SK-N-SH treated with all-trans-retinoic acid at 6 μM for 48 hours (cell line): Measurements from ENCODE around the gene ACSL6.
"Not testable (repeated sequence)": the region's sequence is repeated elsewhere in the genome, so short reads cannot be mapped to it uniquely, and the experiment has no call there.

Experiments used
- ARNTL ChIP-seq: fragments of 450-650 bp; formaldehyde crosslinking; IDR thresholded peaks from 2 replicates; pipeline ENCODE4 v1.5.0; 2020; ENCODE audit warnings: low read depth, mild to moderate bottlenecking, moderate library complexity, borderline replicate concordance
- CREB5 ChIP-seq: fragments of 250-450 bp; sonication (Bioruptor Pico); IDR thresholded peaks from 2 replicates; pipeline ENCODE4 v1.5.1; 2020; ENCODE audit warnings: low read depth, mild to moderate bottlenecking, moderate library complexity
- CSDC2 ChIP-seq: fragments of 250-450 bp; sonication (Bioruptor Pico); IDR thresholded peaks from 2 replicates; pipeline ENCODE4 v1.5.0; 2020; ENCODE audit warnings: mild to moderate bottlenecking, moderate library complexity
- ISL1 ChIP-seq: fragments of 250-450 bp; sonication (Bioruptor Pico); IDR thresholded peaks from 2 replicates; pipeline ENCODE4 v2.1.2; 2022; ENCODE audit warnings: mild to moderate bottlenecking, moderate library complexity
- RARB ChIP-seq: fragments of 250-450 bp; sonication (Bioruptor Pico); IDR thresholded peaks from 2 replicates; pipeline ENCODE4 v1.8.0; 2021; ENCODE audit warnings: mild to moderate bottlenecking, moderate library complexity
- TOX ChIP-seq: fragments of 250-450 bp; sonication (Bioruptor Pico); IDR thresholded peaks from 2 replicates; pipeline ENCODE4 v1.8.0; 2021; ENCODE audit warnings: mild to moderate bottlenecking, moderate library complexity, borderline replicate concordance
- ZFP30 ChIP-seq: fragments of 450-650 bp; formaldehyde crosslinking; IDR thresholded peaks from 2 replicates; pipeline ENCODE4 v1.5.0; 2022; ENCODE audit warnings: mild to moderate bottlenecking, moderate library complexity
- TF ChIP-seq, protein P1 (sequence below): fragments of 250-450 bp; sonication (Bioruptor Pico); IDR thresholded peaks from 2 replicates; pipeline ENCODE4 v1.8.0; 2020; ENCODE audit warnings: mild to moderate bottlenecking, moderate library complexity, borderline replicate concordance
- TF ChIP-seq, protein P2 (sequence below): fragments of 250-450 bp; sonication (Bioruptor Pico); IDR thresholded peaks from 2 replicates; pipeline ENCODE4 v1.8.0; 2021; ENCODE audit warnings: low read depth, mild to moderate bottlenecking, moderate library complexity, borderline replicate concordance

DNA sequence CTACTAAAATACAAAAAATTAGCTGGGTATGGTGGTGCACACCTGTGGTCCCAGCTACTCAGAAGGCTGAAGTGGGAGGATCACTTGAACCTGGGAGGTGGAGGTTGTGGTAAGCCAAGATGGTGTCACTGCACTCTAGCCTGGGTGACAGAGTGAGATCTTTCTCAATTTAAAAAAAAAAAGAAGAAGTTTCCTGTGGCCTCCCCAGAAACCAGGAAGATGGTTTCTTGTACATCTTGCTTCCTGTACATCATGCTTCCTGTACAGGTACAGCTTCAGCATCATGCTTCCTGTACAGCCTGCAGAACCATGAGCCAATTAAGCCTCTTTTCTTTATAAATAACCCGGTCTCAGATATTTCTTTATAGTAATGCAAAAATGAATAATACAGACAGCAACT lies 109.2 kb downstream of the ACSL6 start:
- TF ChIP-seq, protein P1, sequence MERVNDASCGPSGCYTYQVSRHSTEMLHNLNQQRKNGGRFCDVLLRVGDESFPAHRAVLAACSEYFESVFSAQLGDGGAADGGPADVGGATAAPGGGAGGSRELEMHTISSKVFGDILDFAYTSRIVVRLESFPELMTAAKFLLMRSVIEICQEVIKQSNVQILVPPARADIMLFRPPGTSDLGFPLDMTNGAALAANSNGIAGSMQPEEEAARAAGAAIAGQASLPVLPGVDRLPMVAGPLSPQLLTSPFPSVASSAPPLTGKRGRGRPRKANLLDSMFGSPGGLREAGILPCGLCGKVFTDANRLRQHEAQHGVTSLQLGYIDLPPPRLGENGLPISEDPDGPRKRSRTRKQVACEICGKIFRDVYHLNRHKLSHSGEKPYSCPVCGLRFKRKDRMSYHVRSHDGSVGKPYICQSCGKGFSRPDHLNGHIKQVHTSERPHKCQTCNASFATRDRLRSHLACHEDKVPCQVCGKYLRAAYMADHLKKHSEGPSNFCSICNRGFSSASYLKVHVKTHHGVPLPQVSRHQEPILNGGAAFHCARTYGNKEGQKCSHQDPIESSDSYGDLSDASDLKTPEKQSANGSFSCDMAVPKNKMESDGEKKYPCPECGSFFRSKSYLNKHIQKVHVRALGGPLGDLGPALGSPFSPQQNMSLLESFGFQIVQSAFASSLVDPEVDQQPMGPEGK (CRISPR knock-in tag), result not testable (repeated sequence)
- not testable (repeated sequence) for TF ChIP-seq CREB5 (CRISPR knock-in tag); TOX (CRISPR knock-in tag); CSDC2 (CRISPR knock-in tag); RARB (CRISPR knock-in tag); ISL1 (CRISPR knock-in tag); ARNTL; ZFP30 (CRISPR knock-in tag)
- TF ChIP-seq, protein P2, sequence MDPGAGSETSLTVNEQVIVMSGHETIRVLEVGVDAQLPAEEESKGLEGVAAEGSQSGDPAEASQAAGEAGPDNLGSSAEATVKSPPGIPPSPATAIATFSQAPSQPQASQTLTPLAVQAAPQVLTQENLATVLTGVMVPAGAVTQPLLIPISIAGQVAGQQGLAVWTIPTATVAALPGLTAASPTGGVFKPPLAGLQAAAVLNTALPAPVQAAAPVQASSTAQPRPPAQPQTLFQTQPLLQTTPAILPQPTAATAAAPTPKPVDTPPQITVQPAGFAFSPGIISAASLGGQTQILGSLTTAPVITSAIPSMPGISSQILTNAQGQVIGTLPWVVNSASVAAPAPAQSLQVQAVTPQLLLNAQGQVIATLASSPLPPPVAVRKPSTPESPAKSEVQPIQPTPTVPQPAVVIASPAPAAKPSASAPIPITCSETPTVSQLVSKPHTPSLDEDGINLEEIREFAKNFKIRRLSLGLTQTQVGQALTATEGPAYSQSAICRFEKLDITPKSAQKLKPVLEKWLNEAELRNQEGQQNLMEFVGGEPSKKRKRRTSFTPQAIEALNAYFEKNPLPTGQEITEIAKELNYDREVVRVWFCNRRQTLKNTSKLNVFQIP (CRISPR knock-in tag), result not testable (repeated sequence)
